Transverse colon (tissue), 3 donors: ENCODE results near the gene CFI.

ENCODE experiments used
- EP300 ChIP-seq: sonication (generic); formaldehyde crosslinking; IDR thresholded peaks from one replicate; pipeline ENCODE4 v1.6.1; 2017; ENCODE audit warnings: antibody characterized with exemption, low read depth
- POLR2A ChIP-seq: fragments of 450-650 bp; IDR thresholded peaks from one replicate; pipeline ENCODE4 v1.6.1; 2016; ENCODE audit warnings: antibody characterized with exemption, mild to moderate bottlenecking, moderate library complexity
- TF ChIP-seq, protein P1 (sequence below), 5 experiments: fragments of 200-600 bp in 3 of 5; fragments of 450-650 bp in 2 of 5; sonication (generic) in 3 of 5; IDR thresholded peaks; 1 replicate in 2 of 5; 2 replicates in 3 of 5; pipeline ENCODE4 v1.5.1; 2016 to 2017; ENCODE audit warnings: antibody characterized with exemption in 5 of 5, inconsistent platforms in 3 of 5, mild to moderate bottlenecking in 2 of 5, moderate library complexity in 1 of 5

DNA sequence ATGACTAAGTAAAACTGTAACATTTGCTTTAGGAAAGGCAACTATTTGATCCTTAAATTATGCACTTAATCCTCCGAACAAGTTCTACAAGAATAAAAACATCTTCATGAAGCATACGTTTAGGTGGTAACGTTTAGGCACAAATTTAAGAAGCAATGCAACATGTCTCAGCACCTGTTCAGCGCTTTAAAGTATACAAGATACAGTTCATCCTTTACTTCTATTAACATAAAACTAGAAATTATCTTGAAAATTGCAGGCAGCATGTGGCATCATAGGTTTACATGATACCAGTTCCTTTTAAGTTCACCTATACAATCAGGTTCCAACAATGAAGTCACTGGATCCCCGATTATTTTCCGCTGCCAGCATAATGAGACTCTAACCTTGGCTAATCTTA, 73.4 kb downstream of the CFI start:
- TF ChIP-seq, protein P1, sequence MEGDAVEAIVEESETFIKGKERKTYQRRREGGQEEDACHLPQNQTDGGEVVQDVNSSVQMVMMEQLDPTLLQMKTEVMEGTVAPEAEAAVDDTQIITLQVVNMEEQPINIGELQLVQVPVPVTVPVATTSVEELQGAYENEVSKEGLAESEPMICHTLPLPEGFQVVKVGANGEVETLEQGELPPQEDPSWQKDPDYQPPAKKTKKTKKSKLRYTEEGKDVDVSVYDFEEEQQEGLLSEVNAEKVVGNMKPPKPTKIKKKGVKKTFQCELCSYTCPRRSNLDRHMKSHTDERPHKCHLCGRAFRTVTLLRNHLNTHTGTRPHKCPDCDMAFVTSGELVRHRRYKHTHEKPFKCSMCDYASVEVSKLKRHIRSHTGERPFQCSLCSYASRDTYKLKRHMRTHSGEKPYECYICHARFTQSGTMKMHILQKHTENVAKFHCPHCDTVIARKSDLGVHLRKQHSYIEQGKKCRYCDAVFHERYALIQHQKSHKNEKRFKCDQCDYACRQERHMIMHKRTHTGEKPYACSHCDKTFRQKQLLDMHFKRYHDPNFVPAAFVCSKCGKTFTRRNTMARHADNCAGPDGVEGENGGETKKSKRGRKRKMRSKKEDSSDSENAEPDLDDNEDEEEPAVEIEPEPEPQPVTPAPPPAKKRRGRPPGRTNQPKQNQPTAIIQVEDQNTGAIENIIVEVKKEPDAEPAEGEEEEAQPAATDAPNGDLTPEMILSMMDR (IDR thresholded peaks at IDR 0.05), result no peak
- TF ChIP-seq POLR2A (no peak), EP300 (no peak)
